ENCODE measurements around the gene RPS16.

RPS16 gene

GRCh38 chr19:39417463-39418181 is 18.1 kb downstream of the RPS16 start:
- no peak for DNase-seq

- DNase-seq, result no peak
These were observed 19.3 kb downstream of the RPS16 start for GRCh38 chr19:39416152-39417120.

- DNase-seq, result no peak
These were observed 20.4 kb downstream of the RPS16 start for GRCh38 chr19:39415111-39416046.

GRCh38 chr19:39413911-39414608 is 21.7 kb downstream of the RPS16 start:
- DNase-seq, result no peak

GRCh38 chr19:39413272-39413910 is 22.4 kb downstream of the RPS16 start:
- no peak for DNase-seq

GRCh38 chr19:39412867-39413271 is 22.9 kb downstream of the RPS16 start:
- DNase-seq, result no peak

GRCh38 chr19:39412100-39412866 is 23.5 kb downstream of the RPS16 start, which contains the start of gene PLEKHG2:
Gene PLEKHG2, plus strand, starts transcription at chr19:39412669. Its CDS starts 1,418 bp downstream, at chr19:39414087.
- DNase-seq, result peak; percentile 98

GRCh38 chr19:39411832-39412099 is 24.0 kb downstream of the RPS16 start:
- DNase-seq, result peak; percentile 93

- no peak for DNase-seq
These were observed 24.5 kb downstream of the RPS16 start for GRCh38 chr19:39411081-39411831.

- DNase-seq, result no peak
These were observed 25.0 kb downstream of the RPS16 start for GRCh38 chr19:39410831-39411080.

- DNase-seq, result peak; percentile 69
These were observed 25.5 kb downstream of the RPS16 start for GRCh38 chr19:39410017-39410830.

GRCh38 chr19:39409208-39410016 is 26.3 kb downstream of the RPS16 start:
- peak; percentile 86 for DNase-seq

- no peak for DNase-seq
These were observed 27.1 kb downstream of the RPS16 start for GRCh38 chr19:39408392-39409207.

- DNase-seq, result no peak
These were observed 27.9 kb downstream of the RPS16 start for GRCh38 chr19:39407660-39408391.

- peak; percentile 78 for DNase-seq
These were observed 28.4 kb downstream of the RPS16 start for GRCh38 chr19:39407410-39407659.

GRCh38 chr19:39406656-39407409 is 28.9 kb downstream of the RPS16 start, which contains the start of gene ZFP36:
Gene ZFP36, plus strand, starts transcription at chr19:39406847. Its CDS starts 58 bp downstream, at chr19:39406905.
- DNase-seq, result peak; percentile 93

Measured in activated CD4-positive, alpha-beta T cell treated with anti-CD3 and anti-CD28 coated beads, Interleukin-2, Interleukin-6, amounts not matched to agents 100 ng/mL and 50 ng/mL, durations not matched to agents 16 hours and 8 hours (primary cell).